ENCODE results near the gene EFEMP1.

DNA sequence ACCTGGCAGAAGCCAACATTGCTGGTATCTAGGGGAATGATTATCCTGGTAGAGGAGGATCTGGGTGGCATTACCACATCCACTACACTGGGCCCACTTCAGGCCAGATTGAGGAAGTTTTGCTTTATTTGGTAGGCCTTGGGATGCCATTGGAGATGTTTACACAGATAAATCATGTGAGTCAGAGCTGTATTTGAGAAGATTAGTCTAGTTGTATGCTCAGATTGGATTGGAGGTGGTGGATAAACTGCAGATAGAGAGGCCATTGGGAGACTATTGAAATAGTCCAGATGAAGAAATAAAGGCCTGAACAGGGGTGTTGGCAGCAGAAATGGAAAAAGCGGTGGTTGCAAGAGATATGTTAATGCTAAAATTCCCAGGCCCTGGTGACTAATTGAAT is 81.5 kb downstream of the EFEMP1 start:
- no peak for TF ChIP-seq GATA3 (IDR thresholded peaks at IDR 0.05; ENCODE audit: low read depth, low read length)
- TF ChIP-seq GATA2 (IDR thresholded peaks at IDR 0.05; ENCODE audit: low read depth, low read length): no peak
